IMR-90 (cell line): Measurements from ENCODE around the gene FUBP1.
"Not testable (repeated sequence)": the region's sequence is repeated elsewhere in the genome, so short reads cannot be mapped to it uniquely, and the experiment has no call there.

Experiments
- CEBPB ChIP-seq: IDR thresholded peaks from 2 replicates; pipeline ENCODE4 v1.6.1; 2012; ENCODE audit warnings: low read depth, low read length, improper control_type of control experiment
- CHD1 ChIP-seq: IDR thresholded peaks from 2 replicates; pipeline ENCODE4 v1.6.1; 2012; ENCODE audit warnings: low read depth, low read length, improper control_type of control experiment
- CTCF ChIP-seq: conservative IDR thresholded peaks from 2 replicates; pipeline ENCODE4 v1.5.1; 2012; ENCODE audit warnings: mild to moderate bottlenecking, low read depth, low read length, improper control_type of control experiment
- ELK1 ChIP-seq: fragments of 150-350 bp; IDR thresholded peaks from 2 replicates; pipeline ENCODE4 v1.6.1; 2016; ENCODE audit warnings: low read depth, mild to moderate bottlenecking, low read length, moderate library complexity, borderline replicate concordance
- MAFK ChIP-seq: IDR thresholded peaks from 2 replicates; pipeline ENCODE4 v1.6.1; 2012; ENCODE audit warnings: low read depth, low read length, improper control_type of control experiment
- MAZ ChIP-seq: IDR thresholded peaks from 2 replicates; pipeline ENCODE4 v1.6.1; 2012; ENCODE audit warnings: low read depth, mild to moderate bottlenecking, low read length, improper control_type of control experiment, moderate library complexity, borderline replicate concordance
- MXI1 ChIP-seq: IDR thresholded peaks from 2 replicates; pipeline ENCODE4 v1.6.1; 2012; ENCODE audit warnings: low read depth, mild to moderate bottlenecking, low read length, moderate library complexity, borderline replicate concordance
- POLR2A ChIP-seq: IDR thresholded peaks from 2 replicates; pipeline ENCODE4 v1.6.1; 2012; ENCODE audit warnings: mild to moderate bottlenecking, low read depth, low read length
- RAD21 ChIP-seq: IDR thresholded peaks from 2 replicates; pipeline ENCODE4 v1.6.1; 2012; ENCODE audit warnings: low read length, improper control_type of control experiment
- RCOR1 ChIP-seq: IDR thresholded peaks from 2 replicates; pipeline ENCODE4 v1.6.1; 2012; ENCODE audit warnings: mild to moderate bottlenecking, low read length, improper control_type of control experiment; ENCODE audit not compliant: insufficient replicate concordance
- RFX5 ChIP-seq: IDR thresholded peaks from 2 replicates; pipeline ENCODE4 v1.8.0; 2012; ENCODE audit warnings: low read depth, mild to moderate bottlenecking, low read length, moderate library complexity
- SMC3 ChIP-seq: fragments of 150-350 bp; IDR thresholded peaks from 2 replicates; pipeline ENCODE4 v1.6.1; 2016; ENCODE audit warnings: low read depth, mild to moderate bottlenecking, antibody characterized with exemption, low read length, moderate library complexity
- TF ChIP-seq, protein P1 (sequence below): fragments of 150-350 bp; IDR thresholded peaks from 2 replicates; pipeline ENCODE4 v1.6.1; 2017; ENCODE audit warnings: mild to moderate bottlenecking, antibody characterized with exemption, low read length, low read depth

- TF ChIP-seq ELK1, CTCF, POLR2A, RAD21, CHD1, MXI1, MAFK, CEBPB, RFX5, SMC3, RCOR1, MAZ: not testable (repeated sequence)
- TF ChIP-seq, protein P1, sequence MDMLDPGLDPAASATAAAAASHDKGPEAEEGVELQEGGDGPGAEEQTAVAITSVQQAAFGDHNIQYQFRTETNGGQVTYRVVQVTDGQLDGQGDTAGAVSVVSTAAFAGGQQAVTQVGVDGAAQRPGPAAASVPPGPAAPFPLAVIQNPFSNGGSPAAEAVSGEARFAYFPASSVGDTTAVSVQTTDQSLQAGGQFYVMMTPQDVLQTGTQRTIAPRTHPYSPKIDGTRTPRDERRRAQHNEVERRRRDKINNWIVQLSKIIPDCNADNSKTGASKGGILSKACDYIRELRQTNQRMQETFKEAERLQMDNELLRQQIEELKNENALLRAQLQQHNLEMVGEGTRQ, result not testable (repeated sequence)
Observed at GRCh38 chr1:77983352-77983996, 4.6 kb upstream of the FUBP1 start.
